Measurements from ENCODE around the gene AFTPH.

- no peak for TF ChIP-seq POLR2A (IDR thresholded peaks at IDR 0.05)
- no peak for TF ChIP-seq CTCF (IDR thresholded peaks at IDR 0.05)
Observed at GRCh38 chr2:64541547-64541946, 17.4 kb downstream of the AFTPH start.

All from uterus (tissue), 2 donors.